CD8-positive, alpha-beta memory T cell (primary cell): ENCODE measurements around the gene SLC44A4. TPM values are rescaled to one million over a fixed set of nuclear protein-coding genes. Genes with fewer than 3 reads are reported as not detected.
"Not testable (repeated sequence)": the region's sequence is repeated elsewhere in the genome, so short reads cannot be mapped to it uniquely, and the experiment has no call there.

Source experiments
- CTCF ChIA-PET: fragments of 350-600 bp; sonication (Branson Sonifier 250); formaldehyde crosslinking; loops from one replicate; lab custom pipeline; 2021; ENCODE audit warnings: antibody characterized with exemption; lab: Charles Lee
- POLR2A ChIA-PET: fragments of 350-600 bp; sonication (Branson Sonifier 250); formaldehyde crosslinking; loops from one replicate; lab custom pipeline; 2021; ENCODE audit warnings: antibody characterized with exemption; lab: Charles Lee
- DNase-seq, 5 donors: peaks; one replicate each; pipeline versions ENCODE4 v3.0.0 to v3.0.0-alpha.2; 2020 to 2022; ENCODE audit warnings: mixed read lengths in 1 of 5
- H3K27ac ChIP-seq: one replicate; pipeline ENCODE4 v1.7.0; 2013; ENCODE audit warnings: low read depth, mild to moderate bottlenecking, low read length, moderate library complexity
- H3K27me3 ChIP-seq: 2 replicates; pipeline ENCODE4 v1.7.0; 2013; ENCODE audit warnings: low read length, mild to moderate bottlenecking; ENCODE audit not compliant: insufficient read depth, poor library complexity, severe bottlenecking
- H3K36me3 ChIP-seq: 2 replicates; pipeline ENCODE4 v1.7.0; 2013; ENCODE audit warnings: mild to moderate bottlenecking, low read length, moderate library complexity; ENCODE audit not compliant: insufficient read depth
- H3K4me1 ChIP-seq: 2 replicates; pipeline ENCODE4 v1.7.0; 2013; ENCODE audit warnings: mild to moderate bottlenecking, low read length, moderate library complexity; ENCODE audit not compliant: insufficient read depth
- H3K4me3 ChIP-seq: 2 replicates; pipeline ENCODE4 v1.7.0; 2013; ENCODE audit warnings: mild to moderate bottlenecking, low read length
- H3K9me3 ChIP-seq: 2 replicates; pipeline ENCODE4 v1.7.0; 2013; ENCODE audit warnings: mild to moderate bottlenecking, low read length
- H3K27ac Mint-ChIP-seq, 8 donors: one replicate each; pipeline ENCODE4 v1.8.0; 2020 to 2021; ENCODE audit warnings: mixed read lengths in 8 of 8, mild to moderate bottlenecking in 6 of 8, inconsistent platforms in 3 of 8, moderate library complexity in 3 of 8
- H3K27me3 Mint-ChIP-seq, 2 donors: one replicate each; pipeline ENCODE4 v1.8.0; 2020 to 2021; ENCODE audit warnings: mixed read lengths in 2 of 2, mild to moderate bottlenecking in 1 of 2, moderate library complexity in 1 of 2
- H3K36me3 Mint-ChIP-seq, 3 donors: one replicate each; pipeline ENCODE4 v1.8.0; 2020 to 2021; ENCODE audit warnings: mixed read lengths in 3 of 3, inconsistent platforms in 1 of 3, mild to moderate bottlenecking in 1 of 3
- H3K4me1 Mint-ChIP-seq, 3 donors: one replicate each; pipeline ENCODE4 v1.8.0; 2020 to 2021; ENCODE audit warnings: mixed read lengths in 3 of 3, inconsistent platforms in 1 of 3, mild to moderate bottlenecking in 1 of 3
- H3K4me3 Mint-ChIP-seq, 7 donors: one replicate each; pipeline ENCODE4 v1.8.0; 2020 to 2021; ENCODE audit warnings: mixed read lengths in 7 of 7, mild to moderate bottlenecking in 6 of 7, moderate library complexity in 4 of 7, inconsistent platforms in 2 of 7
- H3K9me3 Mint-ChIP-seq, 5 donors: one replicate each; pipeline ENCODE4 v1.8.0; 2020 to 2022; ENCODE audit warnings: mixed read lengths in 5 of 5, mild to moderate bottlenecking in 3 of 5, moderate library complexity in 2 of 5, inconsistent platforms in 1 of 5
- polyA plus RNA-seq: library from polyadenylated mRNA; unstranded; fragments of 300-500 nt; fragmentation: Illumina TruSeq; gene quantifications from one replicate; pipeline ENCODE4 v1.2.3, GENCODE V29; 2021
- total RNA-seq, 2 experiments: library from RNA; stranded (reverse); gene quantifications; one replicate each; pipeline ENCODE4 v1.2.3, GENCODE V29; 2021

SLC44A4 gene
- total and polyA plus RNA-seq, 3 experiments from 2014 or later: not detected

- no peak overlapping the region for H3K27ac ChIP-seq
- DNase-seq: no peak
- H3K36me3 Mint-ChIP-seq: peaks cover 0 to 3% (median 0%) of the 10 kb centered on the region in 3 donors
- no peaks in the 10 kb centered on the region for H3K36me3 ChIP-seq
- no peak overlapping the region for H3K4me3 Mint-ChIP-seq
- CTCF ChIA-PET: no interaction called here
- no peaks in the 10 kb centered on the region for H3K4me1 Mint-ChIP-seq
- no peaks in the 10 kb centered on the region for H3K27me3 Mint-ChIP-seq
- H3K4me3 ChIP-seq: no peak overlapping the region
- no peaks in the 10 kb centered on the region for H3K27me3 ChIP-seq
- POLR2A ChIA-PET: no interaction called here
- no peaks in the 10 kb centered on the region for H3K9me3 ChIP-seq
- no peaks in the 10 kb centered on the region for H3K4me1 ChIP-seq
- H3K27ac Mint-ChIP-seq: no peak overlapping the region
- peaks cover 0 to 1% (median 0%) of the 10 kb centered on the region in 5 donors for H3K9me3 Mint-ChIP-seq
Measured at GRCh38 chr6:31850765-31851484, 27.9 kb downstream of the SLC44A4 start.

- H3K27ac ChIP-seq: no peak overlapping the region
- Mint-ChIP-seq H3K4me3 (no peak overlapping the region), H3K27me3 (no peaks in the 10 kb centered on the region), H3K27ac (no peak overlapping the region), H3K36me3 (peaks cover 0 to 13% (median 0%) of the 10 kb centered on the region in 3 donors), H3K4me1 (no peaks in the 10 kb centered on the region), H3K9me3 (no peaks in the 10 kb centered on the region)
- POLR2A ChIA-PET: no interaction called here
- H3K4me3 ChIP-seq: no peak overlapping the region
- CTCF ChIA-PET: no interaction called here
- no peaks in the 10 kb centered on the region for H3K27me3 ChIP-seq
- no peaks in the 10 kb centered on the region for H3K4me1 ChIP-seq
- DNase-seq: no peak
- H3K9me3 ChIP-seq: no peaks in the 10 kb centered on the region
- H3K36me3 ChIP-seq: no peaks in the 10 kb centered on the region
Measured at GRCh38 chr6:31847276-31847978, 31.4 kb downstream of the SLC44A4 start.

GRCh38 chr6:31844507-31844906 lies 34.3 kb downstream of the SLC44A4 start:
- Histone ChIP-seq H3K9me3 (no peaks in the 10 kb centered on the region), H3K36me3 (peaks cover 5% of the 10 kb centered on the region), H3K4me1 (no peaks in the 10 kb centered on the region), H3K4me3 (no peak overlapping the region), H3K27me3 (no peaks in the 10 kb centered on the region), H3K27ac (no peak overlapping the region)
- POLR2A ChIA-PET: no interaction called here
- Mint-ChIP-seq H3K4me1 (peaks cover 0 to 1% (median under 1%) of the 10 kb centered on the region in 3 donors), H3K9me3 (no peaks in the 10 kb centered on the region), H3K4me3 (no peak overlapping the region), H3K27ac (peak overlapping the region in 2 of 8 donors; percentile 37 to 57), H3K36me3 (peaks cover 1 to 37% (median 3%) of the 10 kb centered on the region in 3 donors), H3K27me3 (no peaks in the 10 kb centered on the region)
- DNase-seq: no peak
- CTCF ChIA-PET: no interaction called here

- Histone ChIP-seq H3K9me3 (no peaks in the 10 kb centered on the region), H3K36me3 (peaks cover 29% of the 10 kb centered on the region), H3K4me1 (peaks cover 22% of the 10 kb centered on the region), H3K27ac (no peak overlapping the region), H3K27me3 (no peaks in the 10 kb centered on the region), H3K4me3 (no peak overlapping the region)
- Mint-ChIP-seq H3K4me3 (peak overlapping the region in 1 of 7 donors; percentile 10), H3K36me3 (peaks cover 10 to 59% (median 14%) of the 10 kb centered on the region in 3 donors), H3K27ac (peak overlapping the region in 2 of 8 donors; percentile 27 to 87), H3K9me3 (no peaks in the 10 kb centered on the region), H3K4me1 (peaks cover 13 to 22% (median 16%) of the 10 kb centered on the region in 3 donors), H3K27me3 (no peaks in the 10 kb centered on the region)
- no peak for DNase-seq
- ChIA-PET POLR2A (no interaction called here), CTCF (no interaction called here)
Measured at GRCh38 chr6:31842053-31842452, 36.7 kb downstream of the SLC44A4 start.

- Mint-ChIP-seq H3K27ac (peak overlapping the region in 3 of 8 donors; percentile 27 to 83 (median 66)), H3K4me1 (peaks cover 33 to 42% (median 35%) of the 10 kb centered on the region in 3 donors), H3K36me3 (peaks cover 10 to 72% (median 14%) of the 10 kb centered on the region in 3 donors)
- H3K27me3 ChIP-seq, H3K9me3 ChIP-seq, H3K4me3 Mint-ChIP-seq, H3K4me3 ChIP-seq, H3K27me3 Mint-ChIP-seq, DNase-seq, H3K9me3 Mint-ChIP-seq, POLR2A ChIA-PET, H3K27ac ChIP-seq: not testable (repeated sequence)
- CTCF ChIA-PET: interaction anchor here (1.2 to 2.8 kb wide), 3 partner anchors 24 to 110 kb away, joined by 3 to 9 read pairs (median 7); partner anchors contain the start of genes EHMT2 and NEU1
- peaks cover 33% of the 10 kb centered on the region for H3K36me3 ChIP-seq
- H3K4me1 ChIP-seq: peaks cover 34% of the 10 kb centered on the region
Measured at GRCh38 chr6:31839779-31840126, 39.0 kb downstream of the SLC44A4 start.

GRCh38 chr6:31838968-31839367 lies 39.8 kb downstream of the SLC44A4 start:
- Mint-ChIP-seq H3K27me3 (no peaks in the 10 kb centered on the region), H3K4me3 (peak overlapping the region in 5 of 7 donors; percentile 12 to 54 (median 25)), H3K9me3 (no peaks in the 10 kb centered on the region), H3K4me1 (peaks cover 38 to 49% (median 43%) of the 10 kb centered on the region in 3 donors), H3K27ac (peak overlapping the region in 7 of 8 donors; percentile 17 to 91 (median 76)), H3K36me3 (peaks cover 10 to 75% (median 14%) of the 10 kb centered on the region in 3 donors)
- no peak overlapping the region for H3K4me3 ChIP-seq
- no peak overlapping the region for H3K27ac ChIP-seq
- no peaks in the 10 kb centered on the region for H3K27me3 ChIP-seq
- ChIA-PET POLR2A (no interaction called here), CTCF (interaction anchor here (1.2 to 2.8 kb wide), 4 partner anchors 24 to 150 kb away, joined by 3 to 9 read pairs (median 6); partner anchors contain the start of genes EHMT2 and NEU1)
- peaks cover 36% of the 10 kb centered on the region for H3K4me1 ChIP-seq
- no peak for DNase-seq
- H3K36me3 ChIP-seq: peaks cover 33% of the 10 kb centered on the region
- H3K9me3 ChIP-seq: no peaks in the 10 kb centered on the region

- peaks cover 43% of the 10 kb centered on the region for H3K4me1 ChIP-seq
- H3K36me3 Mint-ChIP-seq: peaks cover 10 to 75% (median 14%) of the 10 kb centered on the region in 3 donors
- not testable (repeated sequence) for H3K9me3 ChIP-seq, H3K9me3 Mint-ChIP-seq, DNase-seq, H3K27me3 ChIP-seq, H3K27me3 Mint-ChIP-seq
- peak overlapping the region; percentile 28 for H3K27ac ChIP-seq
- peak overlapping the region in 5 of 7 donors; percentile 90 to 100 (median 98) for H3K4me3 Mint-ChIP-seq
- H3K4me1 Mint-ChIP-seq: peaks cover 38 to 49% (median 43%) of the 10 kb centered on the region in 3 donors
- peaks cover 33% of the 10 kb centered on the region for H3K36me3 ChIP-seq
- peak overlapping the region in 6 of 8 donors; percentile 98 to 100 (median 99) for H3K27ac Mint-ChIP-seq
- CTCF ChIA-PET: interaction anchor here (1.5 to 2.8 kb wide), 4 partner anchors 25 to 239 kb away, joined by 4 to 9 read pairs (median 6); partner anchors contain the start of gene NEU1
- POLR2A ChIA-PET: interaction anchor here (0.7 to 1.4 kb wide), 3 partner anchors 25 to 108 kb away, joined by 3 to 6 read pairs (median 4); partner anchors contain the start of gene NEU1
- H3K4me3 ChIP-seq: peak overlapping the region; percentile 73
Measured at GRCh38 chr6:31838114-31838553, 40.7 kb downstream of the SLC44A4 start.
